GM21825 (cell line): ENCODE results near the gene ACSM2B.
"Not testable (repeated sequence)": the region's sequence is repeated elsewhere in the genome, so short reads cannot be mapped to it uniquely, and the experiment has no call there.

Experiments used
- ATAC-seq: cut with Tn5 transposase; IDR thresholded peaks from one replicate; pipeline ENCODE4 v1.9.1; 2021; ENCODE audit warnings: mild to moderate bottlenecking, moderate library complexity; ENCODE audit not compliant: unreplicated experiment

The ACSM2B gene

GRCh38 chr16:20595694-20596093 is 19.5 kb upstream of the ACSM2B start:
- not testable (repeated sequence) for ATAC-seq

GRCh38 chr16:20595068-20595467 is 18.9 kb upstream of the ACSM2B start:
- not testable (repeated sequence) for ATAC-seq

GRCh38 chr16:20592780-20593179 is 16.6 kb upstream of the ACSM2B start:
- not testable (repeated sequence) for ATAC-seq

GRCh38 chr16:20589486-20589885 is 13.3 kb upstream of the ACSM2B start:
- ATAC-seq: not testable (repeated sequence)

- not testable (repeated sequence) for ATAC-seq
These were observed 11.5 kb upstream of the ACSM2B start for GRCh38 chr16:20587645-20588074.

GRCh38 chr16:20586716-20587115 is 10.5 kb upstream of the ACSM2B start:
- not testable (repeated sequence) for ATAC-seq

GRCh38 chr16:20586112-20586511 is 9.9 kb upstream of the ACSM2B start:
- ATAC-seq: not testable (repeated sequence)

GRCh38 chr16:20580487-20581259 is 4.5 kb upstream of the ACSM2B start:
- ATAC-seq: not testable (repeated sequence)

- ATAC-seq: not testable (repeated sequence)
These were observed 1.9 kb upstream of the ACSM2B start for GRCh38 chr16:20578091-20578490.

- not testable (repeated sequence) for ATAC-seq
These were observed 7.0 kb downstream of the ACSM2B start for GRCh38 chr16:20569117-20569651.

GRCh38 chr16:20568404-20568803 is 7.8 kb downstream of the ACSM2B start:
- no peak for ATAC-seq

GRCh38 chr16:20566864-20567263 is 9.3 kb downstream of the ACSM2B start:
- ATAC-seq: no peak

- not testable (repeated sequence) for ATAC-seq
These were observed 10.8 kb downstream of the ACSM2B start for GRCh38 chr16:20565334-20565733.

GRCh38 chr16:20564218-20564617 is 11.9 kb downstream of the ACSM2B start:
- not testable (repeated sequence) for ATAC-seq

- ATAC-seq: not testable (repeated sequence)
These were observed 20.5 kb downstream of the ACSM2B start for GRCh38 chr16:20555628-20556027.

GRCh38 chr16:20554689-20555088 is 21.5 kb downstream of the ACSM2B start:
- not testable (repeated sequence) for ATAC-seq

- ATAC-seq: not testable (repeated sequence)
These were observed 22.7 kb downstream of the ACSM2B start for GRCh38 chr16:20553493-20553892.

GRCh38 chr16:20546951-20547350 is 29.2 kb downstream of the ACSM2B start:
- ATAC-seq: not testable (repeated sequence)

- ATAC-seq: not testable (repeated sequence)
These were observed 29.8 kb downstream of the ACSM2B start for GRCh38 chr16:20546278-20546853.

- not testable (repeated sequence) for ATAC-seq
These were observed 35.4 kb downstream of the ACSM2B start for GRCh38 chr16:20540603-20541316.

GRCh38 chr16:20538687-20539086 is 37.5 kb downstream of the ACSM2B start:
- ATAC-seq: no peak
